Fibroblast of the aortic adventitia (primary cell): Measurements from ENCODE around the gene OR4E2. TPM values are rescaled to one million over a fixed set of nuclear protein-coding genes. Genes with fewer than 3 reads are reported as not detected.
"Not testable (repeated sequence)": the region's sequence is repeated elsewhere in the genome, so short reads cannot be mapped to it uniquely, and the experiment has no call there.

Source experiments
- DNase-seq: peaks from one replicate; pipeline ENCODE4 v3.0.0-alpha.2; 2010; ENCODE audit warnings: low read depth
- H3K4me3 ChIP-seq: 2 replicates; pipeline ENCODE4 v1.5.1; 2011; ENCODE audit warnings: low read depth, mild to moderate bottlenecking, control low read depth, low read length, moderate library complexity
- CTCF ChIP-seq: IDR thresholded peaks from 2 replicates; pipeline ENCODE4 v1.5.1; 2011; ENCODE audit warnings: mild to moderate bottlenecking, low read length, control low read depth, inconsistent platforms; ENCODE audit not compliant: insufficient read depth
- total RNA-seq: library from RNA; depleted of rRNA; stranded (reverse); fragments of >200 nt; gene quantifications from 2 replicates; pipeline ENCODE4 v1.2.3, GENCODE V29; 2012; ENCODE audit warnings: low replicate concordance

The OR4E2 gene
- total RNA-seq, 1 donor: not detected

- DNase-seq: no peak
- TF ChIP-seq CTCF: no peak
- no peak overlapping the region for H3K4me3 ChIP-seq
These were observed 32.8 kb downstream of the OR4E2 start for GRCh38 chr14:21686468-21686867.

- DNase-seq: no peak
- H3K4me3 ChIP-seq: no peak overlapping the region
- TF ChIP-seq CTCF: no peak
These were observed 40.8 kb downstream of the OR4E2 start for GRCh38 chr14:21694425-21694824.

- H3K4me3 ChIP-seq, DNase-seq: not testable (repeated sequence)
These were observed 44.0 kb downstream of the OR4E2 start for GRCh38 chr14:21697662-21698061.

- DNase-seq, H3K4me3 ChIP-seq: not testable (repeated sequence)
These were observed 44.9 kb downstream of the OR4E2 start for GRCh38 chr14:21698538-21698937.

GRCh38 chr14:21699551-21699950, 45.9 kb downstream of the OR4E2 start:
- no peak for TF ChIP-seq CTCF
- no peak overlapping the region for H3K4me3 ChIP-seq
- no peak for DNase-seq

- no peak for DNase-seq
- TF ChIP-seq CTCF: no peak
- no peak overlapping the region for H3K4me3 ChIP-seq
These were observed 48.7 kb downstream of the OR4E2 start for GRCh38 chr14:21702316-21702715.

- TF ChIP-seq CTCF: no peak
- H3K4me3 ChIP-seq: no peak overlapping the region
- no peak for DNase-seq
These were observed 50.0 kb downstream of the OR4E2 start for GRCh38 chr14:21703357-21704326.

GRCh38 chr14:21704338-21704737, 50.7 kb downstream of the OR4E2 start:
- no peak for TF ChIP-seq CTCF
- H3K4me3 ChIP-seq: no peak overlapping the region
- DNase-seq: no peak
